ENCODE data around the gene SGMS2. TPM values are rescaled to one million over a fixed set of nuclear protein-coding genes. Genes with fewer than 3 reads are reported as not detected.

The SGMS2 gene
- polyA plus RNA-seq, 3 donors: 10.0 to 16.9 (median 13.2) TPM

- no peak for DNase-seq (ENCODE audit: extremely low read depth in 1 of 11, low read depth in 9 of 11, low spot score in 4 of 11)
Observed at GRCh38 chr4:107856901-107857300, 32.2 kb downstream of the SGMS2 start.

- no peak for DNase-seq (ENCODE audit: extremely low read depth in 1 of 11, low read depth in 9 of 11, low spot score in 4 of 11)
Observed at GRCh38 chr4:107857741-107858140, 33.0 kb downstream of the SGMS2 start.

GRCh38 chr4:107858158-107858742, 33.5 kb downstream of the SGMS2 start:
- DNase-seq (ENCODE audit: extremely low read depth in 1 of 11, low read depth in 9 of 11, low spot score in 4 of 11): no peak

GRCh38 chr4:107862658-107863057, 37.9 kb downstream of the SGMS2 start:
- DNase-seq (ENCODE audit: extremely low read depth in 1 of 11, low read depth in 9 of 11, low spot score in 4 of 11): no peak

GRCh38 chr4:107863416-107863815, 38.7 kb downstream of the SGMS2 start:
- no peak for DNase-seq (ENCODE audit: extremely low read depth in 1 of 11, low read depth in 9 of 11, low spot score in 4 of 11)

GRCh38 chr4:107863850-107864371, 39.2 kb downstream of the SGMS2 start:
- DNase-seq (ENCODE audit: extremely low read depth in 1 of 11, low read depth in 9 of 11, low spot score in 4 of 11): no peak

- no peak for DNase-seq (ENCODE audit: extremely low read depth in 1 of 11, low read depth in 9 of 11, low spot score in 4 of 11)
Observed at GRCh38 chr4:107866726-107867125, 42.0 kb downstream of the SGMS2 start.

GRCh38 chr4:107870236-107870635, 45.5 kb downstream of the SGMS2 start:
- no peak for DNase-seq (ENCODE audit: extremely low read depth in 1 of 11, low read depth in 9 of 11, low spot score in 4 of 11)

GRCh38 chr4:107870916-107871786, 46.4 kb downstream of the SGMS2 start:
- DNase-seq (ENCODE audit: extremely low read depth in 1 of 11, low read depth in 9 of 11, low spot score in 4 of 11): no peak

GRCh38 chr4:107874024-107874423, 49.3 kb downstream of the SGMS2 start:
- no peak for DNase-seq (ENCODE audit: extremely low read depth in 1 of 11, low read depth in 9 of 11, low spot score in 4 of 11)

GRCh38 chr4:107876099-107876498, 51.4 kb downstream of the SGMS2 start:
- DNase-seq (ENCODE audit: extremely low read depth in 1 of 11, low read depth in 9 of 11, low spot score in 4 of 11): no peak

GRCh38 chr4:107877361-107877760, 52.6 kb downstream of the SGMS2 start:
- no peak for DNase-seq (ENCODE audit: extremely low read depth in 1 of 11, low read depth in 9 of 11, low spot score in 4 of 11)

- no peak for DNase-seq (ENCODE audit: extremely low read depth in 1 of 11, low read depth in 9 of 11, low spot score in 4 of 11)
Observed at GRCh38 chr4:107885865-107886264, 61.1 kb downstream of the SGMS2 start.

- no peak for DNase-seq (ENCODE audit: extremely low read depth in 1 of 11, low read depth in 9 of 11, low spot score in 4 of 11)
Observed at GRCh38 chr4:107888237-107888636, 63.5 kb downstream of the SGMS2 start.

GRCh38 chr4:107890779-107891178, 66.0 kb downstream of the SGMS2 start:
- no peak for DNase-seq (ENCODE audit: extremely low read depth in 1 of 11, low read depth in 9 of 11, low spot score in 4 of 11)

- DNase-seq (ENCODE audit: extremely low read depth in 1 of 11, low read depth in 9 of 11, low spot score in 4 of 11): no peak
Observed at GRCh38 chr4:107891299-107891698, 66.6 kb downstream of the SGMS2 start.

- no peak for DNase-seq (ENCODE audit: extremely low read depth in 1 of 11, low read depth in 9 of 11, low spot score in 4 of 11)
Observed at GRCh38 chr4:107893171-107894137, 68.7 kb downstream of the SGMS2 start.

- no peak for DNase-seq (ENCODE audit: extremely low read depth in 1 of 11, low read depth in 9 of 11, low spot score in 4 of 11)
Observed at GRCh38 chr4:107894138-107894603, 69.4 kb downstream of the SGMS2 start.

- DNase-seq (ENCODE audit: extremely low read depth in 1 of 11, low read depth in 9 of 11, low spot score in 4 of 11): no peak
Observed at GRCh38 chr4:107896158-107896645, 71.5 kb downstream of the SGMS2 start.
